K562 (cell line): ENCODE measurements around the gene POLL. TPM values are rescaled to one million over a fixed set of nuclear protein-coding genes. Genes with fewer than 3 reads are reported as not detected.

Experiments used
- ATAC-seq: fragments of 200-7000 bp; cut with Tn5 transposase; 3 replicates; pipeline ENCODE4 v1.9.1; 2020; ENCODE audit warnings: moderate library complexity
- BruUV-seq: library from RNA; stranded (reverse); fragments of 400-500 nt; replicated peaks from 2 replicates; lab custom pipeline; 2021; lab: Mats Ljungman, UMichigan
- CTCF ChIA-PET: fragments of 300-600 bp; formaldehyde crosslinking; extraction: SDS; loops from one replicate; lab custom pipeline; 2021; ENCODE audit warnings: low intra/inter-chr PET ratio; lab: Yijun Ruan, JAX
- POLR2A ChIA-PET: fragments of 300-600, 350-650 bp; sonication (Branson Sonifier 250); formaldehyde crosslinking; extraction: SDS; loops from one replicate; lab custom pipeline; 2021; ENCODE audit warnings: antibody characterized with exemption, inconsistent platforms; lab: Yijun Ruan, JAX
- DNase-seq, 4 experiments: peaks; one replicate each; pipeline versions ENCODE4 v3.0.0 to v3.0.0-alpha.2; 2011 to 2018; ENCODE audit warnings: low spot score in 3 of 4, mixed read lengths in 3 of 4; ENCODE audit errors: extremely low read depth in 1 of 4
- FAIRE-seq: peaks from 2 replicates; lab custom pipeline; 2011; peaks lifted over from hg19 to GRCh38; lab: Jason Lieb, UNC
- H2AFZ ChIP-seq: 2 replicates; pipeline ENCODE4 v1.6.0; 2011; ENCODE audit warnings: low read depth, low read length, control low read depth, inconsistent platforms
- H3K27ac ChIP-seq: fragments of 200-600 bp; 3 replicates; pipeline ENCODE4 v1.8.0; 2011; ENCODE audit warnings: low read depth, mild to moderate bottlenecking, control low read depth, inconsistent platforms, low read length, moderate library complexity, mixed read lengths; ENCODE audit errors: extremely low read depth
- H3K27me3 ChIP-seq, 2 experiments: fragments of 300-600 bp in 1 of 2; 2 replicates in 1 of 2; 3 replicates in 1 of 2; pipeline versions ENCODE4 v1.6.0 to v1.8.0; 2011; ENCODE audit warnings: inconsistent platforms in 2 of 2, low read length in 2 of 2, mild to moderate bottlenecking in 1 of 2, mixed read lengths in 1 of 2, moderate library complexity in 1 of 2; ENCODE audit not compliant: control insufficient read depth in 2 of 2, insufficient read depth in 2 of 2
- H3K36me3 ChIP-seq: fragments of 300-600 bp; 3 replicates; pipeline ENCODE4 v1.8.0; 2011; ENCODE audit warnings: mild to moderate bottlenecking, low read length, inconsistent platforms; ENCODE audit not compliant: control insufficient read depth, insufficient read depth
- H3K4me1 ChIP-seq, 2 experiments: fragments of 200-600 bp in 1 of 2; replicated peaks in 1 of 2; 2 replicates in 1 of 2; 3 replicates in 1 of 2; pipeline versions ENCODE4 v1.5.1 to v1.8.0; 2011; ENCODE audit warnings: inconsistent platforms in 2 of 2, low read length in 2 of 2, mild to moderate bottlenecking in 1 of 2, mixed read lengths in 1 of 2, moderate library complexity in 1 of 2; ENCODE audit not compliant: control insufficient read depth in 2 of 2, insufficient read depth in 2 of 2
- H3K4me2 ChIP-seq: 2 replicates; pipeline ENCODE4 v1.6.1; 2011; ENCODE audit warnings: low read length, control low read depth, inconsistent platforms, mixed read lengths; ENCODE audit not compliant: insufficient read depth
- H3K4me3 ChIP-seq: fragments of 200-600 bp; sonication (generic), shearing (Covaris generic); 2 replicates; pipeline ENCODE4 v1.5.1; 2016; ENCODE audit warnings: control low read depth, inconsistent platforms
- H3K79me2 ChIP-seq: fragments of 200-600 bp; 3 replicates; pipeline ENCODE4 v1.8.0; 2011; ENCODE audit warnings: low read length, inconsistent platforms; ENCODE audit not compliant: control insufficient read depth, insufficient read depth
- H3K9ac ChIP-seq, 2 experiments: 2 replicates each; pipeline versions ENCODE4 v1.6.0 to v1.6.1; 2011; ENCODE audit warnings: low read depth in 2 of 2, low read length in 2 of 2, control low read depth in 1 of 2, inconsistent platforms in 1 of 2, mild to moderate bottlenecking in 1 of 2, mixed read lengths in 1 of 2; ENCODE audit not compliant: insufficient read depth in 1 of 2
- H3K9me1 ChIP-seq: one replicate; pipeline ENCODE4 v1.6.0; 2011; ENCODE audit warnings: inconsistent platforms, mild to moderate bottlenecking, low read length, moderate library complexity; ENCODE audit not compliant: control insufficient read depth, insufficient read depth
- H3K9me3 ChIP-seq: replicated peaks from 2 replicates; pipeline ENCODE4 v1.5.1; 2011; ENCODE audit warnings: low read depth, low read length, inconsistent platforms; ENCODE audit not compliant: control insufficient read depth, insufficient read depth
- H4K20me1 ChIP-seq: replicated peaks from 2 replicates; pipeline ENCODE4 v1.6.1; 2011; ENCODE audit warnings: low read length, inconsistent platforms, mixed read lengths; ENCODE audit not compliant: control insufficient read depth, insufficient read depth
- DPF2 ChIP-seq: fragments of 450-650 bp; IDR thresholded peaks from 2 replicates; pipeline ENCODE4 v1.6.1; 2016
- KLF13 ChIP-seq: fragments of 450-650 bp; IDR thresholded peaks from 2 replicates; pipeline ENCODE4 v1.6.1; 2016; ENCODE audit warnings: missing genetic modification characterization, low read depth, mild to moderate bottlenecking, missing compliant biosample characterization, moderate library complexity, borderline replicate concordance
- MCM2 ChIP-seq: fragments of 450-650 bp; IDR thresholded peaks from 2 replicates; pipeline ENCODE4 v1.6.1; 2017; ENCODE audit warnings: low read depth, mild to moderate bottlenecking
- NR2F6 ChIP-seq: fragments of 450-650 bp; formaldehyde crosslinking; IDR thresholded peaks from 2 replicates; pipeline ENCODE4 v1.4.0; 2020; ENCODE audit warnings: mild to moderate bottlenecking
- PHTF2 ChIP-seq: fragments of 250-450 bp; sonication (Bioruptor Pico); IDR thresholded peaks from 2 replicates; pipeline ENCODE4 v1.5.0; 2021; ENCODE audit warnings: mild to moderate bottlenecking
- RB1 ChIP-seq: fragments of 450-650 bp; IDR thresholded peaks from 2 replicates; pipeline ENCODE4 v1.6.1; 2017; ENCODE audit warnings: low read depth, mild to moderate bottlenecking
- SOX6 ChIP-seq: fragments of 450-650 bp; IDR thresholded peaks from 2 replicates; pipeline ENCODE4 v1.6.1; 2014; ENCODE audit warnings: mild to moderate bottlenecking
- SREBF1 ChIP-seq: fragments of 150-350 bp; IDR thresholded peaks from 2 replicates; pipeline ENCODE4 v1.6.1; 2014; ENCODE audit warnings: antibody characterized with exemption, low read depth, low read length, borderline replicate concordance
- ZNF124 ChIP-seq: sonication (generic); formaldehyde crosslinking; IDR thresholded peaks from 2 replicates; pipeline ENCODE4 v1.8.1; 2022; ENCODE audit warnings: missing genetic modification reagents
- WGBS: fragments of 100-300 bp; shearing (Covaris generic); methylation state at CpG from one replicate; pipeline ENCODE4 v1.1.6; 2016; ENCODE audit warnings: low coverage, mixed read lengths; ENCODE audit not compliant: insufficient coverage; ENCODE audit errors: missing lambda C conversion rate; 5-methylcytosine and 5-hydroxymethylcytosine counted together
- in situ Hi-C: fragments of 300-500 bp; cut with MboI; formaldehyde crosslinking; loops from 4 replicates; pipeline ENCODE4 v1.15.0; 2018; ENCODE audit warnings: inconsistent platforms, mixed read lengths
- intact Hi-C: fragments of 100-400 bp; cut with micrococcal nuclease; formaldehyde crosslinking; loops from 2 replicates; pipeline ENCODE4 v1.14.2; 2022
- polyA plus RNA-seq, 8 experiments: library from polyadenylated mRNA; depleted of rRNA in 4 of 8; stranded (reverse) in 5 of 8; unstranded in 3 of 8; fragments of >200 nt; fragmentation: Nextera tagmentation in 2 of 8; fragmentation: Illumina TruSeq in 1 of 8; extraction: Ambion mirVana in 2 of 8; extraction: Trizol in 1 of 8; gene quantifications; 2 replicates each; pipeline versions ENCODE4 v1.2.1 to v1.2.3, GENCODE V29; 2011 to 2014; ENCODE audit warnings: inconsistent platforms in 1 of 8, missing spikeins in 1 of 8
- total RNA-seq, 7 experiments: library from RNA; depleted of rRNA in 6 of 7; stranded (reverse); fragments of >200 nt in 6 of 7; fragmentation: Illumina TruSeq in 2 of 7; extraction: Trizol in 2 of 7; gene quantifications; 2 replicates each; pipeline versions ENCODE4 v1.2.1 to v1.2.3, GENCODE V29; 2011 to 2021; ENCODE audit warnings: low replicate concordance in 1 of 7

Gene POLL
- total and polyA plus RNA-seq, 9 of the 15 experiments (the other 6 are each of a cell fraction or from before 2014, with no cell fraction given): 1.2 to 18.7 (median 10.9) TPM

- ChIA-PET POLR2A (interaction anchor here (0.6 to 1.1 kb wide), 4 partner anchors 8 to 66 kb away, joined by 3 to 6 read pairs (median 3); partner anchors contain the start of genes DPCD and POLL), CTCF (interaction anchor here (1.1 kb wide), 1 partner anchor 24 kb away, joined by 3 read pairs; no protein-coding TSS in a partner anchor)
- Histone ChIP-seq H3K4me3 (no peak overlapping the region), H3K79me2 (no peaks in the 10 kb centered on the region), H3K9me3 (no peaks in the 10 kb centered on the region), H3K4me1 (peaks cover 28 to 46% of the 10 kb centered on the region in 2 experiments), H3K27me3 (no peaks in the 10 kb centered on the region), H3K4me2 (no peak overlapping the region), H3K9ac (no peak overlapping the region; a peak in 1 of 4 replicates), H3K27ac (no peak overlapping the region), H3K36me3 (peaks cover 35% of the 10 kb centered on the region; the same call in 2 of the 3 replicates), H4K20me1 (no peaks in the 10 kb centered on the region; the same call in 1 of the 2 replicates), H3K9me1 (peaks cover 9% of the 10 kb centered on the region), H2AFZ (no peak overlapping the region)
- intact Hi-C loops (loop anchor here (10.0 kb wide), 1 partner anchor 134 kb away; no protein-coding TSS in a partner anchor), in situ Hi-C loops (no loop called here)
- 89% methylated on average over 11 of the region's 13 CpGs for WGBS
- DNase-seq (no peak), FAIRE-seq (no peak), ATAC-seq (no peak)
- no peak for TF ChIP-seq NR2F6 (CRISPR knock-in tag)
- TF ChIP-seq KLF13 (tag): no peak
- TF ChIP-seq PHTF2 (CRISPR knock-in tag): no peak
- TF ChIP-seq MCM2: no peak
- TF ChIP-seq DPF2: no peak
- no peak for TF ChIP-seq SOX6
- no peak for TF ChIP-seq SREBF1
- TF ChIP-seq ZNF124 (CRISPR knock-in tag): no peak
- TF ChIP-seq RB1: no peak
- BruUV-seq: no TSS peak
Observed at GRCh38 chr10:101578803-101579515, 9.1 kb downstream of the POLL start.
